NB4 (cell line): ENCODE data around the gene ABCB8.

Experiments
- DNase-seq: peaks from one replicate; pipeline ENCODE4 v3.0.0; 2010; ENCODE audit warnings: low read depth
- H3K4me3 ChIP-seq: one replicate; pipeline ENCODE4 v1.5.1; 2011; ENCODE audit warnings: mild to moderate bottlenecking, low read depth, low read length, moderate library complexity
- MAX ChIP-seq: IDR thresholded peaks from 2 replicates; pipeline ENCODE4 v1.6.1; 2011; ENCODE audit warnings: low read depth, low read length
- MYC ChIP-seq: IDR thresholded peaks from 2 replicates; pipeline ENCODE4 v1.6.1; 2011; ENCODE audit warnings: low read depth, low read length
- POLR2A ChIP-seq: IDR thresholded peaks from 2 replicates; pipeline ENCODE4 v1.6.1; 2011; ENCODE audit warnings: mild to moderate bottlenecking; ENCODE audit not compliant: insufficient read length; ENCODE audit errors: extremely low read depth
- TF ChIP-seq, protein P1 (sequence below): IDR thresholded peaks from one replicate; pipeline ENCODE4 v1.5.1; 2012; ENCODE audit warnings: low read depth, low read length

Gene ABCB8

DNA sequence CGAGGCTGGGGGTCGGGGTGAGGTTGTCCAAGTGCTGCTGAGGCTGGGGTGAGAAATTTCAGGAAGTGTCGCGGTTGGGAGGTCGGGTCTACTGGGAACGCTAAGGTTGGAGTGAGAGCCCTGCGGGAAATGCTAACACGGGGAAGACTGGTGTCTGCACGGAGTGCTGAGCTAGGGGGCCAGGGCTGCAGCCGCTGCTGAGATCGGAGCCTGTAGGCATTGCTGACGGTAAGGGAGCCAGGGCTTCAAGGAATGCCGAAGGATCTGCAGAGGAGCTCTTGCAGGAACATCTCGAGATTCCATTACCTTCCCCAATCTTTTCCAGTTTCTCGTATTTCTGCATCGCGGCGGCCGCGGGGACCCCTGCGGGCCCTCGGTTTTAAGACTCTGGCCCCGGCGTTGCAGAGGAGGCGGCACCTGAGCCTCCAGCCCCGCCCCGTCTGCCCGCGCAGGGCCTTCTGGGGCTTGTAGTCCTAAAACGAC lies 29.3 kb downstream of the ABCB8 start, which contains the start of gene CDK5:
Gene CDK5, minus strand, starts transcription at position 392 of the 483 bp plus-strand sequence. Its CDS starts 49 bp downstream, at position 343.
- TF ChIP-seq MAX (no peak), POLR2A (no peak), MYC (no peak)
- TF ChIP-seq, protein P1, sequence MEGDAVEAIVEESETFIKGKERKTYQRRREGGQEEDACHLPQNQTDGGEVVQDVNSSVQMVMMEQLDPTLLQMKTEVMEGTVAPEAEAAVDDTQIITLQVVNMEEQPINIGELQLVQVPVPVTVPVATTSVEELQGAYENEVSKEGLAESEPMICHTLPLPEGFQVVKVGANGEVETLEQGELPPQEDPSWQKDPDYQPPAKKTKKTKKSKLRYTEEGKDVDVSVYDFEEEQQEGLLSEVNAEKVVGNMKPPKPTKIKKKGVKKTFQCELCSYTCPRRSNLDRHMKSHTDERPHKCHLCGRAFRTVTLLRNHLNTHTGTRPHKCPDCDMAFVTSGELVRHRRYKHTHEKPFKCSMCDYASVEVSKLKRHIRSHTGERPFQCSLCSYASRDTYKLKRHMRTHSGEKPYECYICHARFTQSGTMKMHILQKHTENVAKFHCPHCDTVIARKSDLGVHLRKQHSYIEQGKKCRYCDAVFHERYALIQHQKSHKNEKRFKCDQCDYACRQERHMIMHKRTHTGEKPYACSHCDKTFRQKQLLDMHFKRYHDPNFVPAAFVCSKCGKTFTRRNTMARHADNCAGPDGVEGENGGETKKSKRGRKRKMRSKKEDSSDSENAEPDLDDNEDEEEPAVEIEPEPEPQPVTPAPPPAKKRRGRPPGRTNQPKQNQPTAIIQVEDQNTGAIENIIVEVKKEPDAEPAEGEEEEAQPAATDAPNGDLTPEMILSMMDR, result no peak
- peak; percentile 70 for DNase-seq
- peak within 1 kb of the TSS; percentile 89 for H3K4me3 ChIP-seq

DNA sequence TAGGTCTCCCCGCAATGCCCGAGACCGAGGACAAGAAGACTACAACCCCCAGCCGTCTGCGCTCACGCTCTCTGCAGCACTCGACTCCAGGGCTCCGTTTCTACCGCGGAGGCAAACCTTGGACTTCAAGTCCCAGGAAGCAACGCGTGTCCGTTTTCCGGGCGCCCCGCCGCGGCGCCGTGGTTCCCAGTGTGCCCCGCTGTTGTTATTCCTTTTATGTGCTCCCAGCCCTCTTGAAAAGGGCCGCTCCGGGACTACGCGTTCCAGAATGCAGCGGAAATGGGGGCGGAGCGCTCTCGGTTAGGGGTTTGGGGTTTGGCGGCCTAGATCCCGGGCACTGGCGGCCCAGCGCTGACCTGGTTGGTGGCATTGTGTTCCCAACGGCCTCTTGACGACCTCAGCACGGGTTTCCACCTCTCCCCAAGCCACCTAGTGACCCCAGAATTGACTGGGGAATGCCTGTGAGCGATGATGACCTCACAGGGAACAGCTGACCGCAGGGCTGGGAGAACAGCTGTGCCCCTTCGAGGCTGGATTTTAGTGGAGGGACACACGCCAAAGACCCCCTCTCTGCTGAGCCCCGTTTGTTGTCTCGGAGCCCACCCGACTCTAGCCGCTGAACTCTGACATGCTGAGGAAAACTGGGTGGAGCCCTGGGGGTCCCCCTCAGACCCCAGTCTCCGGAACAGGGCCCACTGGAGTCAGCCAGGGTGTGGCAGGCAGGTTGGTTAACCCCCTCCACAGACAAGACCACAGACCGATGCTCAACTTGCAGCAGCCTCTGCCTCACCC lies 29.9 kb downstream of the ABCB8 start:
- TF ChIP-seq POLR2A, result no peak
- peak; percentile 38 for TF ChIP-seq MAX
- TF ChIP-seq MYC, result peak; percentile 57
- TF ChIP-seq, protein P1, result no peak
- peak overlapping the region; percentile 89 for H3K4me3 ChIP-seq
- peak; percentile 100 for DNase-seq

DNA sequence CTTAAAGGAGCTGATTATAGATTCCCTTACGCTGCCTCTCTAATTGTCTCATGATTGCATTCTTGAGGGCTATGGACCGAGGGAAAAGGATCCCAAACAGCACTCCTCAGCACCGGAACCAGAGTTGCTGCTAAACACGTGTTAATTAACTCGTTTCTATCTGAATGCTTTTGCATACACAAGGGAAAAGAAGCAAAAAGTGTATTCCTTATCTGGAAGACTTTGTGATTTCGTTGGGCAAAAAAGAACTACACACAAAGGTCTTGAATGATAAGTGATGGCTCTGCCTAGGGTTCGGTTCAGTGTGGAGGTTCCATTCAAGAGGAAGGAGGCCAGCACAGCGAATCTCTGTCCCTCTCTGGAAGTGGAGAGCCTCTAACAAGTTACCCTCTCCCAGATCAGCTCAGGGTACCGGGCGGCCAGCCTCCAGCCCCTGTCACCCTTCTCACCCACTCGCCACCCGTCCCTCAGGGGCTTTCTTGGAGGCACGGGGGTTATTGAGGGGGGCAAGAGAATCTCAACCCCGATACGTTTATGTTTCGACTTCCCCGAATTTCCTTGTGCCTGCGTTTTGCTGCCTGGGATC lies 30.6 kb downstream of the ABCB8 start:
- peak; percentile 48 for DNase-seq
- peak overlapping the region; percentile 89 for H3K4me3 ChIP-seq
- TF ChIP-seq MYC (no peak), MAX (no peak), POLR2A (no peak)
- TF ChIP-seq, protein P1, result no peak

DNA sequence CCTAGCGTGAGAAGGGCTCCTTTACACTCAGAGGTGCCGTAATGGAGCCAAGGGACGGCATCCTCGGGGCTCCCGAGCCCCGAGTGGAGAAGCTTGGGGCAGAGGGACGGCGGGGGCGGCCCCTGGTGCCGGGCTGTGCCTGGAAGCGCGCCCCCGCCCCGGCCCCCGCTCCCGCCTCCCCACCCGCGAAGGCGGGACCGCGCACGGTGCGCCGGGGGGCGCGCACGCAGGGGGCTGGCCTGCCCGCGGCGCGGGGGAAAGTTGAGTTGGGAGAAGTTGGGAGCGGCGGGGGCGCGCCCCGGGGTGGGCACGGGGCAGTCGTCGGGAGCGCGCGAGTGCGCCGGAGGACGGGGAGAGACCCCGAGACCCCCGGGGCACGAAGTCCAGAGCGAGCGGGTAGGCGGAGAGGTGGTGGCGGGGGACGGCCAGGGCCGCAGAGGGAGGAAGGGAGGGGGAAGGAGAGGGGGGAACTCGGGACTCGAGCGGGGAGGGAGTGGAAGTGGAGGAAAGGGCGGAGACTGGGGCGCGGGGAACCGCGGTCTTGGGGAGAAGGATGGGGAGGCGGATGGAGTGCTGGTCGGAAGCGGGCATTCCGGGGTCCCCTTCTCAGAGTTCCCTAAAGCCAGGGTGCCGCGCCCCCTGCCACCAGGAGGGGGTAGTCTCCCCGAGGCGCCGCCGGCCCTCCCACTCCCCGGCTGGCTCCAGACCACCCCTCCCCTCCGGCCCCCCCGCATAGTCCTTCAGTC lies 31.3 kb downstream of the ABCB8 start, which contains the start of gene SLC4A2:
Gene SLC4A2, plus strand, starts transcription at position 223 of the 746 bp plus-strand sequence. CDS start 2,399 bp downstream, outside the sequence.
- peak; percentile 81 for DNase-seq
- TF ChIP-seq MAX, result 0 out of 2 replicates have a peak, but pooled peaks have one; percentile 16
- TF ChIP-seq MYC, result no peak
- TF ChIP-seq POLR2A, result peak; percentile 55
- TF ChIP-seq, protein P1, result peak; percentile 57
- H3K4me3 ChIP-seq, result peak within 1 kb of the TSS; percentile 89

- TF ChIP-seq POLR2A (no peak), MYC (no peak), MAX (no peak)
- TF ChIP-seq, protein P1, result no peak
- no peak for DNase-seq
- H3K4me3 ChIP-seq, result peak overlapping the region; percentile 69
These were observed 31.8 kb downstream of the ABCB8 start for GRCh38 chr7:151060113-151060415.
